HG03103 (cell line): ENCODE data around the gene ZBTB25.

Experiments
- ATAC-seq: cut with Tn5 transposase; IDR thresholded peaks from one replicate; pipeline ENCODE4 v1.9.1; 2021; ENCODE audit warnings: low read depth; ENCODE audit not compliant: unreplicated experiment

Gene ZBTB25

GRCh38 chr14:64401949-64402348, 101.7 kb downstream of the ZBTB25 start:
- ATAC-seq, result no peak

GRCh38 chr14:64400829-64401459, 102.7 kb downstream of the ZBTB25 start:
- no peak for ATAC-seq
